ENCODE measurements around the gene RBM47. TPM values are rescaled to one million over a fixed set of nuclear protein-coding genes. Genes with fewer than 3 reads are reported as not detected.

Gene RBM47
- total and polyA plus RNA-seq, 4 experiments from 2014 or later, result 0.10 to 1.5 (median 0.87) TPM

DNA sequence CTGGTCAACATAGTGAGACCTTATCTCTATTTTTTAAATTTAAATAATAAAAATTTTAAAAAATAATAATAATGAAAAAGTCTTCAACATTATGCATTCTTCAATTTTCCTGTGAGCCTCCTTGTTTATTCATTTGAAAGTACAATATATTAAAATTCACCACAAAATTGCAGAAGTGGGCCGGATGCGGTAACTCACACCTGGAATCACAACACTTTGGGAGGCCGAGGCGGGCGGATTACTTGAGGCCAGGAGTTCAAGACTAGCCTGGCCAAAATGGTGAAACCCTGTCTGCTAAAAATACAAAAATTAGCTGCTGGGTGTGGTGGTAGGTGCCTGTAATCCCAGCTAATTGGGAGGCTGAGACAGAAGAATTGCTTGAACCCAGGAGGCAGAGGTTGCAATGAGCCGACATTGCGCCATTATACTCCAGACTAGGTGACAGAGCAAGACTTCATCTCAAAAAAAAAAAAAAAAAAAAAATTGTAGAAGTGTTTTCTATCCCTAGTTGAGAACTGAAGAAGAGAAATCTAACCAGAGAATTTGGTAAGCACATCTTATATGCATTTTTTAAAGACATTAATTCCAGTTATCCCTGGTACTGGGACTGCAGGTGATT, 56.9 kb downstream of the RBM47 start:
- intact Hi-C loops (cut with micrococcal nuclease), result no loop called here
- DNase-seq, result no peak
- ChIA-PET POLR2A (ENCODE audit: partially characterized antibody) (no interaction called here), CTCF (ENCODE audit: partially characterized antibody) (interaction anchor here (0.6 to 1.1 kb wide), 2 partner anchors 10 to 256 kb away, joined by 3 read pairs; no protein-coding TSS in a partner anchor)
- Mint-ChIP-seq H3K4me3 (no peak overlapping the region), H3K27me3 (peaks cover 0 to 6% of the 10 kb centered on the region in 2 donors), H3K36me3 (no peaks in the 10 kb centered on the region), H3K27ac (no peak overlapping the region), H3K9me3 (peaks cover 0 to 2% (median 0%) of the 10 kb centered on the region in 8 donors), H3K4me1 (peaks cover 0 to 9% (median 5%) of the 10 kb centered on the region in 4 donors)
- Histone ChIP-seq H3K27me3 (ENCODE audit: insufficient read depth, low read length) (no peaks in the 10 kb centered on the region), H3K27ac (ENCODE audit: low read depth, low read length) (no peak overlapping the region), H3K36me3 (ENCODE audit: insufficient read depth, low read length) (no peaks in the 10 kb centered on the region), H3K4me3 (ENCODE audit: low read length in 2 of 2) (no peak overlapping the region), H3K9me3 (ENCODE audit: control insufficient read depth in 1 of 2, low read length in 2 of 2) (no peaks in the 10 kb centered on the region), H3K4me1 (ENCODE audit: insufficient read depth, low read length) (no peaks in the 10 kb centered on the region)

- CTCF ChIA-PET (ENCODE audit: partially characterized antibody), result no interaction called here
- intact Hi-C loops (cut with micrococcal nuclease), result no loop called here
- Mint-ChIP-seq H3K4me3 (no peak overlapping the region), H3K36me3 (no peaks in the 10 kb centered on the region), H3K4me1 (peaks cover 0 to 2% (median 0%) of the 10 kb centered on the region in 4 donors), H3K9me3 (peaks cover 0 to 2% (median 0%) of the 10 kb centered on the region in 8 donors), H3K27ac (no peak overlapping the region), H3K27me3 (peaks cover 0 to 6% of the 10 kb centered on the region in 2 donors)
- POLR2A ChIA-PET (ENCODE audit: partially characterized antibody), result no interaction called here
- no peak overlapping the region for H3K27ac ChIP-seq (ENCODE audit: low read depth, low read length)
- no peaks in the 10 kb centered on the region for H3K36me3 ChIP-seq (ENCODE audit: insufficient read depth, low read length)
- DNase-seq, result no peak
- no peaks in the 10 kb centered on the region for H3K27me3 ChIP-seq (ENCODE audit: insufficient read depth, low read length)
- no peaks in the 10 kb centered on the region for H3K4me1 ChIP-seq (ENCODE audit: insufficient read depth, low read length)
- H3K9me3 ChIP-seq (ENCODE audit: control insufficient read depth in 1 of 2, low read length in 2 of 2), result no peaks in the 10 kb centered on the region
- H3K4me3 ChIP-seq (ENCODE audit: low read length in 2 of 2), result no peak overlapping the region
Observed at GRCh38 chr4:40571208-40571607, 58.5 kb downstream of the RBM47 start.

GRCh38 chr4:40570348-40571077, 59.2 kb downstream of the RBM47 start:
- Mint-ChIP-seq H3K4me1 (no peaks in the 10 kb centered on the region), H3K36me3 (no peaks in the 10 kb centered on the region), H3K27me3 (peaks cover 0 to 6% of the 10 kb centered on the region in 2 donors), H3K27ac (no peak overlapping the region), H3K4me3 (no peak overlapping the region), H3K9me3 (peaks cover 0 to 2% (median 0%) of the 10 kb centered on the region in 8 donors)
- Histone ChIP-seq H3K36me3 (ENCODE audit: insufficient read depth, low read length) (no peaks in the 10 kb centered on the region), H3K27me3 (ENCODE audit: insufficient read depth, low read length) (no peaks in the 10 kb centered on the region), H3K4me1 (ENCODE audit: insufficient read depth, low read length) (no peaks in the 10 kb centered on the region), H3K4me3 (ENCODE audit: low read length in 2 of 2) (no peak overlapping the region), H3K27ac (ENCODE audit: low read depth, low read length) (no peak overlapping the region), H3K9me3 (ENCODE audit: control insufficient read depth in 1 of 2, low read length in 2 of 2) (no peaks in the 10 kb centered on the region)
- no peak for DNase-seq
- ChIA-PET CTCF (ENCODE audit: partially characterized antibody) (no interaction called here), POLR2A (ENCODE audit: partially characterized antibody) (no interaction called here)
- intact Hi-C loops (cut with micrococcal nuclease), result no loop called here

DNA sequence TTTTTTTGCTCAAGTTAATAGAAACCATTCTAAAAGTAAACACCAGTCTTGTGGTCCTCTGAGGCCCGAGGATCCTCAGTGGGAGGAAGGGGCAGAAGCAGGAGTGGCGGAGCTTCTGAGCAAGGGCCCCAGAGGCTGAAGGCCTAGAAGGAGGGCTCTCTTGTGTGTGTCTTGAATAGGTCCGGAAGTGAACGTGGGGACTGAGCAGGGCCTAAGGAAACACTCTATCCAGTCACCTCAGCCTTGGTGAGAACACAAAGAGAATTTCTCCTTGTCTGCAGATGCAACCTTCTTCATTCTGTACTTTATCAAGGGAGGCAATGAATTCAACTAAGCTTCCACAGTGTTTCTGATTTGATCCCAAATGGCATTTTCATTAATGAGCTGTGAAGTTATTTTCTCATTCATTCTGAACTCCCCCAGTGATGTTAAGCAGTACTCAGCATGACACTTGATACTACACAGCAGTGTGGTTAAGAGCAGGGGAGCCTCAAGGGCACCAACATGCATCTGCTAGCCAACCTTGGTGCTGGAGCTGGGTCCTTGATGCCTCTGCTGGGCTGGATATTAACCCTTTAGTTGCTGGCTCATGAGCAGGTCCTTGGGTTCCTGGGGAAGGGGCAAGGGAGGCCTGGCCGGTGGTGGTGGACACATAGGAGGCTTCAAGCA, 64.7 kb downstream of the RBM47 start:
- Mint-ChIP-seq H3K4me1 (peaks cover 0 to 1% (median 0%) of the 10 kb centered on the region in 4 donors), H3K27me3 (peaks cover 0 to 7% of the 10 kb centered on the region in 2 donors), H3K36me3 (no peaks in the 10 kb centered on the region), H3K4me3 (no peak overlapping the region), H3K27ac (no peak overlapping the region), H3K9me3 (no peaks in the 10 kb centered on the region)
- POLR2A ChIA-PET (ENCODE audit: partially characterized antibody), result no interaction called here
- Histone ChIP-seq H3K4me1 (ENCODE audit: insufficient read depth, low read length) (no peaks in the 10 kb centered on the region), H3K9me3 (ENCODE audit: control insufficient read depth in 1 of 2, low read length in 2 of 2) (no peaks in the 10 kb centered on the region), H3K36me3 (ENCODE audit: insufficient read depth, low read length) (no peaks in the 10 kb centered on the region), H3K27me3 (ENCODE audit: insufficient read depth, low read length) (no peaks in the 10 kb centered on the region), H3K4me3 (ENCODE audit: low read length in 2 of 2) (no peak overlapping the region), H3K27ac (ENCODE audit: low read depth, low read length) (no peak overlapping the region)
- CTCF ChIA-PET (ENCODE audit: partially characterized antibody), result interaction anchor here (1.7 kb wide), 1 partner anchor 14 kb away, joined by 5 read pairs; no protein-coding TSS in a partner anchor
- DNase-seq, result no peak
- intact Hi-C loops (cut with micrococcal nuclease), result no loop called here

DNA sequence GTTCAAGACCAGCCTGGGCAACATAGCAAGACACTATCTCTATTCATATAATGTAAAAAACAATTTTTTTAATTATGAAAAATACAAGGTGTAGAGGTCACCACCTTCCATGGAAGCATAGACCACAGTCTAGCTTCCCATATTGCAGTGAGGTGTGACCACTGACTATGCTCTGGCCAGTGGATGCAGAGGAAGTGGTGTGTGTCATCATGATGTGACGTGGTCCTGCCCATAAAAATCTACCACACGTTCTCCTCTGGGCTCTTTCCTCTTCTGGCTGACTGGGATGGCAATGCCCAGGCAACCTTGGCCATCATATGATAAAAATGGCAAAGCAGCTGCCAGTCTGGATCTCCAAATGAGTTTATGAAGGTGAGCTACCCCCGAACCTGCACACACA, 65.7 kb downstream of the RBM47 start:
- Mint-ChIP-seq H3K36me3 (no peaks in the 10 kb centered on the region), H3K27ac (no peak overlapping the region), H3K27me3 (peaks cover 0 to 4% of the 10 kb centered on the region in 2 donors), H3K4me3 (no peak overlapping the region), H3K9me3 (no peaks in the 10 kb centered on the region), H3K4me1 (peaks cover 0 to 3% (median 0%) of the 10 kb centered on the region in 4 donors)
- no peaks in the 10 kb centered on the region for H3K27me3 ChIP-seq (ENCODE audit: insufficient read depth, low read length)
- no peak overlapping the region for H3K27ac ChIP-seq (ENCODE audit: low read depth, low read length)
- H3K4me1 ChIP-seq (ENCODE audit: insufficient read depth, low read length), result no peaks in the 10 kb centered on the region
- ChIA-PET CTCF (ENCODE audit: partially characterized antibody) (interaction anchor here (1.7 kb wide), 1 partner anchor 13 kb away, joined by 5 read pairs; no protein-coding TSS in a partner anchor), POLR2A (ENCODE audit: partially characterized antibody) (no interaction called here)
- intact Hi-C loops (cut with micrococcal nuclease), result no loop called here
- H3K36me3 ChIP-seq (ENCODE audit: insufficient read depth, low read length), result no peaks in the 10 kb centered on the region
- H3K4me3 ChIP-seq (ENCODE audit: low read length in 2 of 2), result no peak overlapping the region
- no peaks in the 10 kb centered on the region for H3K9me3 ChIP-seq (ENCODE audit: control insufficient read depth in 1 of 2, low read length in 2 of 2)
- no peak for DNase-seq

DNA sequence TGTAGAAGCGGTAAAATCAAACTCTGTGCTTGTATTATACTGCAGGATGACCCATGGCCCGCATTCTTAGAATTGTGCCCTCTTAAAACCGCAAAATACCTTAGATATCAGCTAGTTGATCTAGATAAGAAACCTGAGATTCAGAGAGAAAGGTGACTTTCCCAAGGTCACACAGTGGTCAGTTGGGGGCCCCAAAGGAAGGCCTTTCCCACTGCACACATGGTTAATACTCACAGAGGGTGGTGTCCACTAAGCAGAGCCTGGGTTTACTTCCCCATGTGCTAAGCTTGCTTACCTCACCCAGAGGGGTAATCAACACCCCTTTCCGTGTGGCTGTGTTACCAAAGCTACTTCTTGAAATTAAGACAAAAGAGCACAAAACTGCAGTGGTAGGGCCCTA, 66.3 kb downstream of the RBM47 start:
- Histone ChIP-seq H3K4me1 (ENCODE audit: insufficient read depth, low read length) (no peaks in the 10 kb centered on the region), H3K4me3 (ENCODE audit: low read length in 2 of 2) (no peak overlapping the region), H3K9me3 (ENCODE audit: control insufficient read depth in 1 of 2, low read length in 2 of 2) (no peaks in the 10 kb centered on the region), H3K36me3 (ENCODE audit: insufficient read depth, low read length) (no peaks in the 10 kb centered on the region), H3K27ac (ENCODE audit: low read depth, low read length) (no peak overlapping the region), H3K27me3 (ENCODE audit: insufficient read depth, low read length) (no peaks in the 10 kb centered on the region)
- Mint-ChIP-seq H3K36me3 (no peaks in the 10 kb centered on the region), H3K27ac (no peak overlapping the region), H3K4me3 (no peak overlapping the region), H3K27me3 (peaks cover 0 to 2% of the 10 kb centered on the region in 2 donors), H3K9me3 (no peaks in the 10 kb centered on the region), H3K4me1 (peaks cover 0 to 3% (median 0%) of the 10 kb centered on the region in 4 donors)
- intact Hi-C loops (cut with micrococcal nuclease), result no loop called here
- DNase-seq, result no peak
- ChIA-PET CTCF (ENCODE audit: partially characterized antibody) (no interaction called here), POLR2A (ENCODE audit: partially characterized antibody) (no interaction called here)

- intact Hi-C loops (cut with micrococcal nuclease), result no loop called here
- POLR2A ChIA-PET (ENCODE audit: partially characterized antibody), result no interaction called here
- H3K27me3 ChIP-seq (ENCODE audit: insufficient read depth, low read length), result no peaks in the 10 kb centered on the region
- Mint-ChIP-seq H3K4me3 (no peak overlapping the region), H3K4me1 (peaks cover 0 to 3% (median 0%) of the 10 kb centered on the region in 4 donors), H3K27me3 (peaks cover 0 to 2% of the 10 kb centered on the region in 2 donors), H3K27ac (no peak overlapping the region), H3K36me3 (no peaks in the 10 kb centered on the region), H3K9me3 (no peaks in the 10 kb centered on the region)
- CTCF ChIA-PET (ENCODE audit: partially characterized antibody), result interaction anchor here (1.3 kb wide), 1 partner anchor 10 kb away, joined by 3 read pairs; no protein-coding TSS in a partner anchor
- DNase-seq, result no peak
- no peaks in the 10 kb centered on the region for H3K36me3 ChIP-seq (ENCODE audit: insufficient read depth, low read length)
- no peak overlapping the region for H3K27ac ChIP-seq (ENCODE audit: low read depth, low read length)
- H3K9me3 ChIP-seq (ENCODE audit: control insufficient read depth in 1 of 2, low read length in 2 of 2), result no peaks in the 10 kb centered on the region
- H3K4me1 ChIP-seq (ENCODE audit: insufficient read depth, low read length), result no peaks in the 10 kb centered on the region
- H3K4me3 ChIP-seq (ENCODE audit: low read length in 2 of 2), result no peak overlapping the region
Observed at GRCh38 chr4:40562681-40563080, 67.0 kb downstream of the RBM47 start.
